HepG2 (cell line): ENCODE data around the gene ZNF764. TPM values are rescaled to one million over a fixed set of nuclear protein-coding genes. Genes with fewer than 3 reads are reported as not detected.

Experiments used
- BCLAF1 ChIP-seq: fragments of 450-650 bp; IDR thresholded peaks from 2 replicates; pipeline ENCODE4 v1.6.1; 2017; ENCODE audit warnings: mild to moderate bottlenecking
- GLMP ChIP-seq: sonication (generic); formaldehyde crosslinking; IDR thresholded peaks from 2 replicates; pipeline ENCODE4 v1.9.0; 2021; ENCODE audit warnings: missing genetic modification reagents, mild to moderate bottlenecking, borderline replicate concordance
- HMGXB3 ChIP-seq: sonication (generic); formaldehyde crosslinking; IDR thresholded peaks from 2 replicates; pipeline ENCODE4 v1.4.0; 2020; ENCODE audit warnings: missing genetic modification reagents, borderline replicate concordance
- KLF15 ChIP-seq: sonication (generic); formaldehyde crosslinking; IDR thresholded peaks from 2 replicates; pipeline ENCODE4 v1.8.1; 2023; ENCODE audit warnings: borderline replicate concordance, mild to moderate bottlenecking, inconsistent platforms, missing genetic modification reagents, mixed read lengths
- MIXL1 ChIP-seq: IDR thresholded peaks from 2 replicates; pipeline ENCODE4 v1.6.1; 2016
- POLR2G ChIP-seq: fragments of 200-400 bp; formaldehyde crosslinking; IDR thresholded peaks from 2 replicates; pipeline ENCODE4 v1.6.1; 2018; ENCODE audit warnings: mild to moderate bottlenecking, low read depth, low read length, moderate library complexity
- SIX1 ChIP-seq: sonication (generic); formaldehyde crosslinking; IDR thresholded peaks from 2 replicates; pipeline ENCODE4 v1.4.0; 2020; ENCODE audit warnings: missing genetic modification reagents, borderline replicate concordance
- TIGD3 ChIP-seq: sonication (generic); formaldehyde crosslinking; IDR thresholded peaks from 2 replicates; pipeline ENCODE4 v1.5.1; 2020; ENCODE audit warnings: mild to moderate bottlenecking, missing genetic modification reagents, borderline replicate concordance
- ZNF142 ChIP-seq: sonication (generic); formaldehyde crosslinking; IDR thresholded peaks from 2 replicates; pipeline ENCODE4 v1.4.0; 2020; ENCODE audit warnings: missing genetic modification reagents
- ZNF549 ChIP-seq: sonication (generic); formaldehyde crosslinking; IDR thresholded peaks from 2 replicates; pipeline ENCODE4 v1.5.0; 2020; ENCODE audit warnings: missing genetic modification reagents
- ZNF737 ChIP-seq: sonication (generic); formaldehyde crosslinking; IDR thresholded peaks from 2 replicates; pipeline ENCODE4 v1.5.0; 2020; ENCODE audit warnings: missing genetic modification reagents, mild to moderate bottlenecking, borderline replicate concordance
- ZNF790 ChIP-seq: sonication (generic); formaldehyde crosslinking; IDR thresholded peaks from 2 replicates; pipeline ENCODE4 v1.8.0; 2022; ENCODE audit warnings: missing genetic modification reagents, mild to moderate bottlenecking, borderline replicate concordance
- polyA plus RNA-seq, 8 experiments: library from polyadenylated mRNA; depleted of rRNA in 3 of 8; stranded (reverse) in 7 of 8; unstranded in 1 of 8; fragments of >200 nt; fragmentation: Illumina TruSeq in 4 of 8; extraction: Trizol in 4 of 8; gene quantifications; 2 replicates each; pipeline versions ENCODE4 v1.2.1 to v1.2.3, GENCODE V29; 2011 to 2016; ENCODE audit warnings: low read depth in 4 of 8, missing spikeins in 1 of 8, mixed read lengths in 1 of 8; ENCODE audit not compliant: insufficient read depth in 1 of 8
- total RNA-seq, 5 experiments: library from RNA; depleted of rRNA; stranded (reverse); fragments of >200 nt; fragmentation: Illumina TruSeq; extraction: Trizol; gene quantifications; 2 replicates each; pipeline ENCODE4 v1.2.3, GENCODE V29; 2016; ENCODE audit warnings: low read depth in 1 of 5

The ZNF764 gene
- total and polyA plus RNA-seq, 2 of the 13 experiments (the other 11 are each of a cell fraction or from before 2014, with no cell fraction given) = 4.1 to 9.1 TPM

- TF ChIP-seq BCLAF1 (no peak), ZNF142 (CRISPR knock-in tag) (no peak), KLF15 (CRISPR knock-in tag) (peak; percentile 89; the same call in 1 of the 2 replicates), ZNF737 (CRISPR knock-in tag) (no peak; the same call in 1 of the 2 replicates), SIX1 (CRISPR knock-in tag) (peak; percentile 44; the same call in 1 of the 2 replicates), TIGD3 (CRISPR knock-in tag) (peak; percentile 99), GLMP (CRISPR knock-in tag) (peak; percentile 11; the same call in 1 of the 2 replicates), HMGXB3 (CRISPR knock-in tag) (peak; percentile 98), POLR2G (peak; percentile 82), ZNF549 (CRISPR knock-in tag) (no peak), ZNF790 (CRISPR knock-in tag) (peak; percentile 74), MIXL1 (peak; percentile 77)
Measured at GRCh38 chr16:30534368-30535105, 23.6 kb downstream of the ZNF764 start, which contains the start of gene ZNF747 (continued).
